Bladder microvascular endothelial cell (primary cell): ENCODE measurements around the gene CTSD. TPM values are rescaled to one million over a fixed set of nuclear protein-coding genes. Genes with fewer than 3 reads are reported as not detected.

Experiments used
- total RNA-seq: library from RNA; depleted of rRNA; stranded (reverse); fragments of >200 nt; gene quantifications from 2 replicates; pipeline ENCODE4 v1.2.3, GENCODE V29; 2014

Gene CTSD
- total RNA-seq, result 74.3 and 690 TPM in 2 replicates

DNA sequence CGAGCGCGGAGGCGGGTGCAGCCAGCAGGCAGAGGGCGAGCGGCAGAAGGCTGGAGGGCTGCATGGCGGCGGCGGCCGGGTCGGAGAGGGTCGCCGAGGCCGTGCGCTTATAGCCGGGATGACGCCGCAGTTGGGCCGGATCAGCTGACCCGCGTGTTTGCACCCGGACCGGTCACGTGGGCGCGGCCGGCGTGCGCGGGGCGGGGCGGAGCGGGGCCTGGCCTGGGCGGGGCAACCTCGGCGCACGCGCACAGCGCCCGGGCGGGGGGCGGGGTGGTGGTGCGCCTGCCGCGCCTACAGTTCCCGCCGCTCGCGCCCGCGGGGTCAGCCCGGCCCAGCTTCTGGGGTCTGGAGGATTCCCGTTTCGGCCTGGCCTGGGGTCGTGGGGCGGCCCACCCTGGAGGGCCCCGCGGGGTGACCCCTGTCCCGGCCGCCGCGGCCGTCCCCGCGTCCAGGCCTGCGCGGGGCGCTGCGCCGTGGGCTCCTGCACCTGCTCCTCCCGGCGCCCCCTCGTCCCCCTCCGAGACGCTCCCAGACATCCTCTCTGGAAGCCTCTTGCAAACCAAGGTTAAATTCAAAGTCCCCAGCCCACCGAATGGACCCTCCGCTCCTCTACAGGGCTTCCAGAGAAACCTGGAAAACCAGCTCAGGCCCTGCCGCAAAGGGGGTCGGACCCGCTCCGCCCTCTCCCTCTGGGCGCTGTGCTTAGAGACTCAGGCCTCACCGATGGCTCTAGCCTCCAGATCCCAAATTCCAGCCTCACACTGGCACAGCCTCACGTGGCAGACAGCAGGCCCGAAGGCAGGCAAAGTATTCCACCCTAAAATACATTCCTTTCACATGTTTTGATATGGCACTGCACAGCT, at the start of gene CTSD:
Gene CTSD (minus strand): TSS at position 132 of the 866 bp plus-strand sequence. CDS start 68 bp downstream, at position 64.

DNA sequence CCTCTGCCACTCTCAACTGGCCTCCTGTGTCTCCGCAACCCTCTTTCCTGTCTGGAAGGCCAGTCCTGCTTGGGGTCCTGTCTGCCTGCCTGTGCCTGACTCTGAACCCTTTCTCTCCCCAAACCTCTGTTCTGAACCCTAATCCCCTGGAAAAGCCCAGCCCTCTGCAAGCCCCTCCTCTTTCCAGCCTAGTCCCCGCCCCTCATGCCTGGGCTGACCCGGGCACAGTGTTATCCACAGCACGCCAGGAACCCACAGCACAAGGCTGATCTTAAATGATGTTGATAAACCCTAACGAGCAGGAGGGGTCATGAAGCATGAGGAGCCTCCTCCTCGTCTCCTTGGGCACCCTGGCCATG, 13.3 kb downstream of the CTSD start, which contains the start of gene IFITM10:
Gene IFITM10 (minus strand): TSS at position 115 of the 359 bp plus-strand sequence. CDS start 153 bp downstream, outside the sequence.

Other genes starting within 250 kb of the CTSD start
- 0.32 and 1.8 TPM in 2 replicates for gene DUSP8, start 191.7 kb downstream of the CTSD start, total RNA-seq
- not detected in 2 replicates for gene KRTAP5-1, start 178.6 kb downstream of the CTSD start, total RNA-seq
- not detected in 2 replicates for gene KRTAP5-2, start 165.6 kb downstream of the CTSD start, total RNA-seq
- not detected in 2 replicates for gene KRTAP5-3, start 155.5 kb downstream of the CTSD start, total RNA-seq
- gene KRTAP5-4, start 141.8 kb downstream of the CTSD start, total RNA-seq, result not detected in 2 replicates
- not detected in 2 replicates for gene KRTAP5-5, start 134.2 kb downstream of the CTSD start, total RNA-seq
- not detected in 2 replicates for gene KRTAP5-6, start 66.7 kb downstream of the CTSD start, total RNA-seq
- gene IFITM10, start 13.3 kb downstream of the CTSD start, total RNA-seq, result 0.25 TPM in 1 of 2 replicates, not detected in the other
- 0.06 TPM in 1 of 2 replicates, not detected in the other for gene SYT8, start 71.1 kb upstream of the CTSD start, total RNA-seq
- not detected in 2 replicates for gene TNNI2, start 75.1 kb upstream of the CTSD start, total RNA-seq
- gene LSP1, start 89.2 kb upstream of the CTSD start, total RNA-seq, result 0.31 and 0.32 TPM in 2 replicates
- not detected in 2 replicates for gene PRR33, start 128.0 kb upstream of the CTSD start, total RNA-seq
- gene TNNT3, start 155.8 kb upstream of the CTSD start, total RNA-seq, result 2.1 TPM in 1 of 2 replicates, not detected in the other
- 31.6 and 125 TPM in 2 replicates for gene MRPL23, start 183.4 kb upstream of the CTSD start, total RNA-seq
- 131 and 217 TPM in 2 replicates for gene H19, start 233.9 kb upstream of the CTSD start, total RNA-seq